Putamen (tissue), 1 donor: ENCODE results near the gene SPTB.
"Not testable (repeated sequence)": the region's sequence is repeated elsewhere in the genome, so short reads cannot be mapped to it uniquely, and the experiment has no call there.

Experiments used
- DNase-seq: peaks from one replicate; pipeline ENCODE4 v3.0.0-alpha.2; 2016; ENCODE audit warnings: low spot score

Gene SPTB

DNA sequence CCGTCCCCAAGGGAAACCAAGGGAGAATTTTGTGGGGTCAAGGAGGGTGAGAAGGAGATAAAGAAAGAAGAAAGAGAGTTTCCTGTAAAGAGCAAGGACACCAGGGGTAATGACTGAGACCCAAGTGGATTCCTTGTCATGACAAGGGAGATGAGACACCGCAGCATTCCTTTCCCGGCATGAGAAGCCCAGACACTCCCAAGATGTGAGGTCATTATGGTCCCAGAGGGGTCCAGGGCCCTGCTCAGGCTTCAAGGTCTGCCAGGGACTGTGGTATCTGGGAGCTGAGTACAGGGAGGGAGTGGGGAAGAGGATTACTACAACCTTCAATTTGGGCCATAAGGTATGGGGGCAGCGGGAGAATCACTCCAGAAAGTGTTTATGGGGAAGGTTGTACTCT is 58.1 kb downstream of the SPTB start:
- no peak for DNase-seq

GRCh38 chr14:64818151-64818550 is 61.6 kb downstream of the SPTB start:
- DNase-seq: no peak

DNA sequence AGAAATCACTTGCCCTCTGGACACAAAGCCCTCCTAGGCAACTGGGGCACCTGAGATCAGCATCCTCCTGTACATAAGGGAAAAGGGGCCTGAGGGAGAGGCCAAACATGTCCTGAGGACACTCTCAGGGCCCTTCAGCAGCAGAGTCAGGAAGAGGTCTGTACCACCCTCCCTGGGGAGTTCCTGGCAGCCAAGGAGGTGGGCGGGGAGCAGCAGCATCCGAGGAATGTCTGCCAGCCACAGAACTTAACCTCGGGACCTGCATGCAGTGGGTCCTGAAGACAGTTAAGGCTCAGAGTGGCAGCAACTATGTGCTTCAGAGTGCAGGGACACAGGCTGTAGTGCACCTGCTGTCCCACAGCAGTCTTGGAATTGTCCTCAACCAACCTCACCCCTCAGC is 62.1 kb downstream of the SPTB start:
- DNase-seq: no peak

GRCh38 chr14:64816221-64816783 is 63.4 kb downstream of the SPTB start:
- DNase-seq: no peak

GRCh38 chr14:64815257-64815656 is 64.5 kb downstream of the SPTB start:
- DNase-seq: no peak

DNA sequence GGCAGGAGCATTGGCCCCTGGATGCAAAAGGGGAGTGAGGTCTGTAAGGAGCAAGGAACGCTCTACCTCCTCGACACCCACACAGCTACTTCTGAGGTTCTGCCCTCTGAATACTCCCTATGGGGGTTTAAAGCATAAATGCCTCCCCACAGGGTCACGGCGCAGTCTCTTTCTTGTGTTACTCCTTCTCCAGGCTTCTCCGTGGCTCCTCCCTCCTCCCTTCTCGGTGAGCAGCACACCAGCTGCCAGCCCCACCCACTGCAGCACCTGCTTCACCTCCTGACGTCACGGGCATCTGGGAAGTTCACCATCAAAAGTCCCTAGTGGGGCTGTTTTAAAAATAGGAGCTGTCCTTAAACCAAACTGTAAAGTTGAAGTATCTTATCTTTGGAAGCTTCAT is 67.3 kb downstream of the SPTB start:
- DNase-seq: no peak

GRCh38 chr14:64811676-64812075 is 68.0 kb downstream of the SPTB start:
- no peak for DNase-seq

GRCh38 chr14:64808449-64808848 is 71.3 kb downstream of the SPTB start:
- no peak for DNase-seq

- DNase-seq: no peak
Measured at GRCh38 chr14:64807551-64807950, 72.2 kb downstream of the SPTB start.

GRCh38 chr14:64806862-64807495 is 72.7 kb downstream of the SPTB start:
- no peak for DNase-seq

DNA sequence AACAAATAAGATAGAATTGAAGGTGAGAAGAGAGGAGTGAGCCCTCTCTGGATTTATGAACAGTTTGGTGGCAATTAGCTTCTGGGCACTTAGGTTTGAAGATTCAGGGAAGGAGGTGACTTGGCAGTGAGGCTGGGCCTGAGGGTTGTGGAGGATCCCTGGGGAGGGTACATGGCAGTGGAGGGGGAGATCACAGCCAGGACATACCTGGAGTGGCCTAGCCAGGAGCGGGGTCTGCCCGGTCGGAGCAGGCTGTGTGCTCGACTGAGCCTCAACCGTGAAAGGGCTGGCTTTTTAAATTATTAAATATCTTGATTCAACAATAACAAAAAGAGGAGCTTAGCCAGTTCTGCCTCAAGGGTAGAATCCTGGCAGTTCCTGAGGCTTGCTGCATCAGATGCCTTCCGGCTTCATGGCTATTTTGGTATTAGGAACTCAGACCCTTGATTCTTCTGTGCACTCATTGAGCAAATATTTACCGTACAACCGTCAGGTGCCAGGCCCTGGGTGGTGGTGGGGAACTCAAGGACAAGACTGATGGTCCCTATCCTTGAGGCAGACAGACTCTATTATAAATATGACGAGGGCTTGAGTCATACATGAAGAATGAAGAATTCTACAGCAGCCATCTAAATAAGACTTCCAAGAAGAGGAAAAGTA is 73.4 kb downstream of the SPTB start:
- DNase-seq: no peak

DNA sequence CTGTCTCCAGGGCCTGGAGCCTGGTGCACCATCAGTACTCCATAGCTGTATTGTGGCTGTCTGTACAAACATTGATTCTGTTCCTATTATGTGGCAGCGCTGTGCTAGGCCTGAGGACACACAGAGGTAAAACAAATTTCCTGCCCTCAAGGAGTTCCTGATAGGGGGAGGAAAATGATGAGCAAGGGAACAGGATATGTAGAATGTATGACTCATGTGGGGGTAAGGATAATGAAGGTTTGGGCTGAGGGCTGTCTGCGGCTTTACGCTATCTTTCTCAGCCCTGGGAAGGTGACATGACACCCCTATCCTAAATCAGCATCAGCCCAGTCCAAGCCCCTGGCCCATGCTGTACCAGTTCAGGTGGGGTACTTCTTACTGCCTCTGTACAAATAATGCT is 74.1 kb downstream of the SPTB start:
- not testable (repeated sequence) for DNase-seq

DNA sequence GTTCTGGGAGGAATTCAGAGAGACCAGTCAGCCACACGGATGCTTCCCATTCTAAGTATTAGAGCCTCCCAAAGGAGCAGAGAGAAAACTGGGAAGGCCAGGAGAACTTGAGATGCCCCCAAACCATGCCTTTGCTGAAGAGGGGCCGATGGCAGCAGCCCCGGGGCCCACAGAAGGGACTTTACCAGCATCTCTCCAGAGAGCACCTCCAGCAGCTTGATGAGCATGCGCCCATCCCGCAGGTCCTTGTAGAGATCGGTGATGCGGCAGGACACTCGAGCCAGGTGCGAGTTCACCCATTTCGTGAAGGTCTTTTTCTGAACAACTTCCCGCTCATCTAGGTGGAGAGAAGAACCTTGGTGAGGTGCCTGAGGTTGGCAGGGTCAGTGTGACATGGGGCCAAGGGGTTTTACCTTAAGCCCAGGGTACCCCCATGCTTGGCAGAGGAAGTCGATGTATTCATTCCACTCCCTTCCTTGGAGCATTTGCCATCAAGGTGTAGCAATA is 74.9 kb downstream of the SPTB start:
- no peak for DNase-seq

DNA sequence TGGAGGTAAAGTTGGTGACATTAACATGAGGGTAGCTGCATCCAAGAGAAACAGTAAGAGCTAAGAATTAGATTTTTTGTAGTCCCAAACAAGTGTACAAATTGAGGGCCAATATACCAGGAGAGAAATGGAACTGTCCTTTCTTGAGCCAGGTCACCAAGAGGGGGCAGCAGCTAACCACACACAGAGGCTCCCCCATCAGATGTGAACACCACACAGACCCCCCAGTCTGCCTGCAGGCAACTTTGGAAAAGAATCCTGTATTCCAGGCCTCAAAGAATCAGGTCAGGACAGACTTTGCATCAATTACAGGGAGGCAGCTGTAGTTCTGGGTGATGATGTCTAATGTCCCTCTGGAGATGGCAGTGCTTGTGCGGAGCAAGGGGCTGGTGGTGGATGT is 77.9 kb downstream of the SPTB start:
- no peak for DNase-seq

GRCh38 chr14:64801046-64801445 is 78.7 kb downstream of the SPTB start:
- no peak for DNase-seq

GRCh38 chr14:64800000-64800399 is 79.7 kb downstream of the SPTB start:
- DNase-seq: no peak

GRCh38 chr14:64799555-64799954 is 80.2 kb downstream of the SPTB start:
- no peak for DNase-seq

DNA sequence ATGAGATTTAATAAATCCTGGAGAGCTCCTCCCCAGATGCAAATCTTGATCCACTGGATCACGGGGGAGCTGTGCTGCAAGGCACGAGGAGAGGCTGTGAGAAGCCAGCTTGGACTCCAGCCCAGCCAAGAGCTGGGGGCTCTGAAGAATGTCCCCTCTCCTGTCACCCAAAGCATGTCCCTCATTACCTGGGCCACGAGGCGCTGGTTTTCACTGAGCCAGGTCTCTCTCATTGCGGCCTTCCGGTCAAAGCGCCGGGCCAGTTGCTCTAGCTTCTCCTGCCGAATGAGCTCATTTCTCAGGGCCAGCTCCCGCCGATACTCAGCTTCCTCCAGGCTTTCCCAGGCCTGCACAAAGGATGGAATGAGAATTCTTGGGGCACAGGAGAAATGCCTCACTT is 83.3 kb downstream of the SPTB start:
- no peak for DNase-seq

GRCh38 chr14:64795921-64796320 is 83.8 kb downstream of the SPTB start:
- no peak for DNase-seq

DNA sequence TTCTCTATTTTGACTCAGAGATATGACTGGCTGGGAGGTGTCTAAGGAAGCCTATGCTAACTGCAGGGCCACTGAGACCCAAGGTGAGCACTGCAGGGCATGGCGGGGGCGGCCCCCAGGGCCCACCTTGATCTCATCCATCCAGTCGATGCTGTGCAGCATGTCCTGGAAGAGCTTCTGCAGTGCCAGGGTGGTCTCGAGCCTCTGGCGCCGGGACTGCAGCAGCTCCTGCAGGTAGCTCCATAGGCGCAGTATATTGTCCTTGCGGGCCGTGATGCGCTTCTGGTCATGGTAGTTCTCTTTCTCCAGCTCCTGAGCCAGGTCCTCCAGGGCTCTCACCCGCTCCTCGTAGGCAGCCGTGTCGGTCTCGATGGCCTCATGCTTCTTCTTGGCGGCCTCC is 84.5 kb downstream of the SPTB start:
- no peak for DNase-seq

DNA sequence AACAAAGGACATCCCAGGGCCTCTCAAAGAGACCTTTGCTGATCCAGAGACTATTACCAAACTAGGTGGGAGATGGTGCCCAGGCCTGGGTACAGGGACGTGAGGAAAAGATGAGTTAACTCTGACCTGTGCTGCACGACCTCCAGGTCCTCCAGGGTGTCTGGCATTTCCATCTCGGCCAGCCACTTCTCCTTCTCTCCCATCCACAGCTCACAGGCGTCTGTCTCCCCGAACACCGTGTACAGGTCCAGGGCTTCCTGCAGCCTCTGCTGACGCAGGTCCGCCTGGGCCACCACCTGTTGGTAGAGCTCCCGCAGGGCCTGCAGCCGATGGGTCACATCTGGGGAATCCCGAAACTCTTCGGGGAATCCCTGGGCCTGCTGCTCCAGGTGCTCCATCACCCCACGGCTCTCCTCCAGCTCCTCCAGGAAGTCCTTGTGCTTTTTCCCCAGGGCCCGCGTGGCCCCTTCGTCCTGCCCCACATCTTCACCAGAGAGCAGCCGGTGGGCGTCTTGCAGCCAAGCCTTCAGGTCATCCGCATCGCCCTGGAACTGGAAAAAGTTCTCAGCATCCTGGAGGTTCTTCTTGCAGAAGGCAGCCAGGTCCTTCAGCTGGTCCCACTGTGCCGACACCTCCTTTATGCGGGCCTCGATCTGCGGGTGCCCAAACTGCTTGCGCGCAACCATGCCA is 86.7 kb downstream of the SPTB start:
- no peak for DNase-seq

DNA sequence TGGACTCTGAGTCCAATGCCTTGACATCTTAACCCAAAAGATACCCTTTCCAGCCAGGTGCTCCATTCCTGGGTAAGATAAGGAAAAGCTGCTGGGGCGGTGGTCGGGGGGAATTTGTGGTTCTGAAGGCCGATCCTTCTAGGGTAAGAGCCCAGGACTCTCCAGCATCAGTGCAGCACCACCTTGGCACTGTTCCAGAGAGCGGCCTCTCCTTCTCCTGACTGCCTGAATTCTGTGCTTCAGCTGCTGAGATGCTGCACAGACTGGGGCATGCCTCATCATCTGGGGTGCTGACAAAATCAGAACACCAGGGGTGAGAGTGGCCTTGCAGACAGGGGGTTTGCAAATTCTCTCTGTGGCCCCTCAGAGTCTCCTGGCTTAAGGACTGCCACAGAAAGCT is 87.5 kb downstream of the SPTB start:
- no peak for DNase-seq

DNA sequence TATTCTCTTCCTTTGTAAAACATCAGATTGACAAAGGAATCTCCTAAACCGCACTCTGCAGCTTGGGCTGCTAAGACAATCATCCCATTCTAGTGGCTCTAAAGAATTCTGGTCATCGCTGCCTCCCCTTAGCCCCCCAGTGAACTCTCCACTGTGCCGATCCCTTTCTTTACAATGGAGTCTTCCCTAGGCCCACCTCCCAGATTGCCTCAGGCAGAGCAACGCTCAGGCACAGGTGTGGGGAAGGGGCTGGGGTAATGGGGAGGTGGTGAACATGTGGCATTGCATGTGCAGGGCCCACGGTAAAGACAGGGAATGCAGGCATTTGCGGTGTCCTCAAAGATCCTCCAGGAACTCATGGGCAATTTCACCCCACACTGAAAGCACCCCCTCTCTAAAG is 89.2 kb downstream of the SPTB start:
- no peak for DNase-seq
